ENCODE measurements around the gene VSTM2L. TPM values are rescaled to one million over a fixed set of nuclear protein-coding genes. Genes with fewer than 3 reads are reported as not detected.
A peak's percentile ranks its signal among the peaks of the same experiment; 100 is the strongest.

VSTM2L gene
- total and polyA plus RNA-seq, 2 of the 13 experiments (the other 11 are each of a cell fraction or from before 2014, with no cell fraction given) = not detected

- no peak for TF ChIP-seq REL (CRISPR knock-in tag; conservative IDR thresholded peaks at IDR 0.05)
- TF ChIP-seq RXRA (CRISPR knock-in tag; IDR thresholded peaks at IDR 0.05) = peak; percentile 96
- no peak for TF ChIP-seq CBX5 (CRISPR knock-in tag; IDR thresholded peaks at IDR 0.05; ENCODE audit: borderline replicate concordance)
- TF ChIP-seq BRF2 (CRISPR knock-in tag; IDR thresholded peaks at IDR 0.05) = 0 out of 2 replicates have a peak, but pooled peaks have one; percentile 19
- no peak for TF ChIP-seq GTF3A (CRISPR knock-in tag; conservative IDR thresholded peaks at IDR 0.05)
- no peak for TF ChIP-seq ZNF138 (CRISPR knock-in tag; IDR thresholded peaks at IDR 0.05; ENCODE audit: low read depth)
- TF ChIP-seq PRMT3 (CRISPR knock-in tag; IDR thresholded peaks at IDR 0.05; ENCODE audit: borderline replicate concordance, low read depth) = no peak
- peak; percentile 72; the same call in 1 of the 2 replicates for TF ChIP-seq ZNF792 (CRISPR knock-in tag; IDR thresholded peaks at IDR 0.05)
- no peak for TF ChIP-seq HINFP (CRISPR knock-in tag; IDR thresholded peaks at IDR 0.05; ENCODE audit: low read depth)
- peak; percentile 92 for TF ChIP-seq PRDM10 (CRISPR knock-in tag; IDR thresholded peaks at IDR 0.05; ENCODE audit: low read depth)
- no peak for TF ChIP-seq NR1H2 (CRISPR knock-in tag; IDR thresholded peaks at IDR 0.05; ENCODE audit: borderline replicate concordance, low read depth)
- no peak for TF ChIP-seq CBX1 (IDR thresholded peaks at IDR 0.05; ENCODE audit: low read depth)
- TF ChIP-seq ESRRA (CRISPR knock-in tag; IDR thresholded peaks at IDR 0.05; ENCODE audit: low read depth) = peak; percentile 90
- TF ChIP-seq TIGD3 (CRISPR knock-in tag; IDR thresholded peaks at IDR 0.05; ENCODE audit: borderline replicate concordance) = no peak
- TF ChIP-seq ZNF672 (CRISPR knock-in tag; IDR thresholded peaks at IDR 0.05) = no peak
- no peak for TF ChIP-seq TERF1 (CRISPR knock-in tag; IDR thresholded peaks at IDR 0.05)
- TF ChIP-seq SMAD1 (CRISPR knock-in tag; IDR thresholded peaks at IDR 0.05; ENCODE audit: borderline replicate concordance, low read depth) = no peak
- peak; percentile 43; the same call in 1 of the 2 replicates for TF ChIP-seq ZNF891 (CRISPR knock-in tag; IDR thresholded peaks at IDR 0.05)
- TF ChIP-seq KDM4B (CRISPR knock-in tag; IDR thresholded peaks at IDR 0.05) = no peak
- TF ChIP-seq SALL2 (CRISPR knock-in tag; IDR thresholded peaks at IDR 0.05) = peak; percentile 60; the same call in 1 of the 2 replicates
- peak; percentile 92 for TF ChIP-seq HNF4A (CRISPR knock-in tag; IDR thresholded peaks at IDR 0.05)
These were observed 81.3 kb downstream of the VSTM2L start (continued) for GRCh38 chr20:37984018-37984785.

Data from HepG2 (cell line).